Measurements from ENCODE around the gene TRIP6.

The TRIP6 gene

DNA sequence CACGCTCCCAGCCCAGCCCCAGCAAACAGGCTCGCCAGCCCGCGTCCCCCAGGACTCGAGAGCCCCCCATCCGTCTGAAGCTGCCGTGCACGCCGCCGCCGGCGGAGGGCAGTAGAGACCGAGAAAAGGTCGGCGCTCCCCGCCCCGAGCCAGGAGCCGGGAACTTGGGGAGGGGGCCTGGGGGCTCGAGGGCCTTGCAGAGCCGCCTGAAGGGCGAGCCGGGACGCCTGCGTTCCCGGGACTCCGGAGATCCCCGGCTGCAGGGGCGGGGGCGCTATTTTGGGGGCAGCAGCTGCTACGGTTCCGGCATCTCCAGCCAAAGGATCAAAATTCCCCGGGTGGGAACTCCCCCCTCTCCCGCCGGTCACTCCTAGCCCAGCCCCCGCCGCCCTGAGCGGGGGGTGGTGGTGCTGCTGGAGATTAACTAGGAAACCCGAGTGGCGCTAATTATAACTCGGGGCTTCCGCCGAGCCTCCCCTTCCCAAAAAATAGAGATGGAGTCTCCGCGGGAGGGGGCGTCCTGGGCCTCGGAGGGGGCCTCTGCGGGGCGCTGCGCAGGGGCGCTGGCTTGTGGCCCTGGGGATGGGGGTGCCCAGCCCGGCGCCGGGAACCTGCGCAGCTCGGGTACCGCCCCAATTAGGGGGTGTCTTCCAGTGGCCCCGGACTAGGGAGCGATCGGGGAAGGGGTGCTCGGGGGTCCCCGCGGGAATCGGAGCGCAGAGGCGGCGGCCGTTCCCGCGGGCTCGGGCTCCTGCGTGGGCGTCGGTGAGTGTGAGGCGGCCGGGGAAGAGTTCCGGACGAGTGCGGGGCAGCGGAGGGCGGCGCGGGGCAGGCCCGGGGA is 27.9 kb downstream of the TRIP6 start (continued):
- TF ChIP-seq ZNF837 (tag by site-specific recombination; IDR thresholded peaks at IDR 0.05), result no peak
- 0 out of 2 replicates have a peak, but pooled peaks have one; percentile 16 for TF ChIP-seq BCL11B (tag by site-specific recombination; IDR thresholded peaks at IDR 0.05; ENCODE audit: low read depth)
- TF ChIP-seq ZNF175 (tag by site-specific recombination; IDR thresholded peaks at IDR 0.05), result no peak
- peak; percentile 87 for TF ChIP-seq ZFHX2 (tag by site-specific recombination; conservative IDR thresholded peaks at IDR 0.05)
- TF ChIP-seq ZNF626 (tag by site-specific recombination; IDR thresholded peaks at IDR 0.05), result no peak
- TF ChIP-seq, protein P1, sequence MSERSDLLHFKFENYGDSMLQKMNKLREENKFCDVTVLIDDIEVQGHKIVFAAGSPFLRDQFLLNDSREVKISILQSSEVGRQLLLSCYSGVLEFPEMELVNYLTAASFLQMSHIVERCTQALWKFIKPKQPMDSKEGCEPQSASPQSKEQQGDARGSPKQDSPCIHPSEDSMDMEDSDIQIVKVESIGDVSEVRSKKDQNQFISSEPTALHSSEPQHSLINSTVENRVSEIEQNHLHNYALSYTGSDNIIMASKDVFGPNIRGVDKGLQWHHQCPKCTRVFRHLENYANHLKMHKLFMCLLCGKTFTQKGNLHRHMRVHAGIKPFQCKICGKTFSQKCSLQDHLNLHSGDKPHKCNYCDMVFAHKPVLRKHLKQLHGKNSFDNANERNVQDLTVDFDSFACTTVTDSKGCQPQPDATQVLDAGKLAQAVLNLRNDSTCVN (tag by site-specific recombination; optimal IDR thresholded peaks at IDR 0.05), result peak; percentile 36
- no peak; the same call in 1 of the 2 replicates for TF ChIP-seq SP7 (tag by site-specific recombination; IDR thresholded peaks at IDR 0.05)
- TF ChIP-seq, protein P2, sequence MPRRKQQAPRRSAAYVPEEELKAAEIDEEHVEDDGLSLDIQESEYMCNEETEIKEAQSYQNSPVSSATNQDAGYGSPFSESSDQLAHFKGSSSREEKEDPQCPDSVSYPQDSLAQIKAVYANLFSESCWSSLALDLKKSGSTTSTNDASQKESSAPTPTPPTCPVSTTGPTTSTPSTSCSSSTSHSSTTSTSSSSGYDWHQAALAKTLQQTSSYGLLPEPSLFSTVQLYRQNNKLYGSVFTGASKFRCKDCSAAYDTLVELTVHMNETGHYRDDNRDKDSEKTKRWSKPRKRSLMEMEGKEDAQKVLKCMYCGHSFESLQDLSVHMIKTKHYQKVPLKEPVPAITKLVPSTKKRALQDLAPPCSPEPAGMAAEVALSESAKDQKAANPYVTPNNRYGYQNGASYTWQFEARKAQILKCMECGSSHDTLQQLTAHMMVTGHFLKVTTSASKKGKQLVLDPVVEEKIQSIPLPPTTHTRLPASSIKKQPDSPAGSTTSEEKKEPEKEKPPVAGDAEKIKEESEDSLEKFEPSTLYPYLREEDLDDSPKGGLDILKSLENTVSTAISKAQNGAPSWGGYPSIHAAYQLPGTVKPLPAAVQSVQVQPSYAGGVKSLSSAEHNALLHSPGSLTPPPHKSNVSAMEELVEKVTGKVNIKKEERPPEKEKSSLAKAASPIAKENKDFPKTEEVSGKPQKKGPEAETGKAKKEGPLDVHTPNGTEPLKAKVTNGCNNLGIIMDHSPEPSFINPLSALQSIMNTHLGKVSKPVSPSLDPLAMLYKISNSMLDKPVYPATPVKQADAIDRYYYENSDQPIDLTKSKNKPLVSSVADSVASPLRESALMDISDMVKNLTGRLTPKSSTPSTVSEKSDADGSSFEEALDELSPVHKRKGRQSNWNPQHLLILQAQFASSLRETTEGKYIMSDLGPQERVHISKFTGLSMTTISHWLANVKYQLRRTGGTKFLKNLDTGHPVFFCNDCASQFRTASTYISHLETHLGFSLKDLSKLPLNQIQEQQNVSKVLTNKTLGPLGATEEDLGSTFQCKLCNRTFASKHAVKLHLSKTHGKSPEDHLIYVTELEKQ (tag by site-specific recombination; IDR thresholded peaks at IDR 0.05; ENCODE audit: borderline replicate concordance), result no peak
- TF ChIP-seq ZNF391 (tag by site-specific recombination; IDR thresholded peaks at IDR 0.05; ENCODE audit: borderline replicate concordance, low read depth), result no peak
- TF ChIP-seq, protein P3, sequence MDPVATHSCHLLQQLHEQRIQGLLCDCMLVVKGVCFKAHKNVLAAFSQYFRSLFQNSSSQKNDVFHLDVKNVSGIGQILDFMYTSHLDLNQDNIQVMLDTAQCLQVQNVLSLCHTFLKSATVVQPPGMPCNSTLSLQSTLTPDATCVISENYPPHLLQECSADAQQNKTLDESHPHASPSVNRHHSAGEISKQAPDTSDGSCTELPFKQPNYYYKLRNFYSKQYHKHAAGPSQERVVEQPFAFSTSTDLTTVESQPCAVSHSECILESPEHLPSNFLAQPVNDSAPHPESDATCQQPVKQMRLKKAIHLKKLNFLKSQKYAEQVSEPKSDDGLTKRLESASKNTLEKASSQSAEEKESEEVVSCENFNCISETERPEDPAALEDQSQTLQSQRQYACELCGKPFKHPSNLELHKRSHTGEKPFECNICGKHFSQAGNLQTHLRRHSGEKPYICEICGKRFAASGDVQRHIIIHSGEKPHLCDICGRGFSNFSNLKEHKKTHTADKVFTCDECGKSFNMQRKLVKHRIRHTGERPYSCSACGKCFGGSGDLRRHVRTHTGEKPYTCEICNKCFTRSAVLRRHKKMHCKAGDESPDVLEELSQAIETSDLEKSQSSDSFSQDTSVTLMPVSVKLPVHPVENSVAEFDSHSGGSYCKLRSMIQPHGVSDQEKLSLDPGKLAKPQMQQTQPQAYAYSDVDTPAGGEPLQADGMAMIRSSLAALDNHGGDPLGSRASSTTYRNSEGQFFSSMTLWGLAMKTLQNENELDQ (tag by site-specific recombination; IDR thresholded peaks at IDR 0.05; ENCODE audit: low read depth), result no peak
- TF ChIP-seq, protein P4, sequence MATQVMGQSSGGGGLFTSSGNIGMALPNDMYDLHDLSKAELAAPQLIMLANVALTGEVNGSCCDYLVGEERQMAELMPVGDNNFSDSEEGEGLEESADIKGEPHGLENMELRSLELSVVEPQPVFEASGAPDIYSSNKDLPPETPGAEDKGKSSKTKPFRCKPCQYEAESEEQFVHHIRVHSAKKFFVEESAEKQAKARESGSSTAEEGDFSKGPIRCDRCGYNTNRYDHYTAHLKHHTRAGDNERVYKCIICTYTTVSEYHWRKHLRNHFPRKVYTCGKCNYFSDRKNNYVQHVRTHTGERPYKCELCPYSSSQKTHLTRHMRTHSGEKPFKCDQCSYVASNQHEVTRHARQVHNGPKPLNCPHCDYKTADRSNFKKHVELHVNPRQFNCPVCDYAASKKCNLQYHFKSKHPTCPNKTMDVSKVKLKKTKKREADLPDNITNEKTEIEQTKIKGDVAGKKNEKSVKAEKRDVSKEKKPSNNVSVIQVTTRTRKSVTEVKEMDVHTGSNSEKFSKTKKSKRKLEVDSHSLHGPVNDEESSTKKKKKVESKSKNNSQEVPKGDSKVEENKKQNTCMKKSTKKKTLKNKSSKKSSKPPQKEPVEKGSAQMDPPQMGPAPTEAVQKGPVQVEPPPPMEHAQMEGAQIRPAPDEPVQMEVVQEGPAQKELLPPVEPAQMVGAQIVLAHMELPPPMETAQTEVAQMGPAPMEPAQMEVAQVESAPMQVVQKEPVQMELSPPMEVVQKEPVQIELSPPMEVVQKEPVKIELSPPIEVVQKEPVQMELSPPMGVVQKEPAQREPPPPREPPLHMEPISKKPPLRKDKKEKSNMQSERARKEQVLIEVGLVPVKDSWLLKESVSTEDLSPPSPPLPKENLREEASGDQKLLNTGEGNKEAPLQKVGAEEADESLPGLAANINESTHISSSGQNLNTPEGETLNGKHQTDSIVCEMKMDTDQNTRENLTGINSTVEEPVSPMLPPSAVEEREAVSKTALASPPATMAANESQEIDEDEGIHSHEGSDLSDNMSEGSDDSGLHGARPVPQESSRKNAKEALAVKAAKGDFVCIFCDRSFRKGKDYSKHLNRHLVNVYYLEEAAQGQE (tag by site-specific recombination; IDR thresholded peaks at IDR 0.05), result no peak
- TF ChIP-seq, protein P5, sequence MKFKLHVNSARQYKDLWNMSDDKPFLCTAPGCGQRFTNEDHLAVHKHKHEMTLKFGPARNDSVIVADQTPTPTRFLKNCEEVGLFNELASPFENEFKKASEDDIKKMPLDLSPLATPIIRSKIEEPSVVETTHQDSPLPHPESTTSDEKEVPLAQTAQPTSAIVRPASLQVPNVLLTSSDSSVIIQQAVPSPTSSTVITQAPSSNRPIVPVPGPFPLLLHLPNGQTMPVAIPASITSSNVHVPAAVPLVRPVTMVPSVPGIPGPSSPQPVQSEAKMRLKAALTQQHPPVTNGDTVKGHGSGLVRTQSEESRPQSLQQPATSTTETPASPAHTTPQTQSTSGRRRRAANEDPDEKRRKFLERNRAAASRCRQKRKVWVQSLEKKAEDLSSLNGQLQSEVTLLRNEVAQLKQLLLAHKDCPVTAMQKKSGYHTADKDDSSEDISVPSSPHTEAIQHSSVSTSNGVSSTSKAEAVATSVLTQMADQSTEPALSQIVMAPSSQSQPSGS (tag by site-specific recombination; IDR thresholded peaks at IDR 0.05; ENCODE audit: low read depth), result no peak
- TF ChIP-seq, protein P6, sequence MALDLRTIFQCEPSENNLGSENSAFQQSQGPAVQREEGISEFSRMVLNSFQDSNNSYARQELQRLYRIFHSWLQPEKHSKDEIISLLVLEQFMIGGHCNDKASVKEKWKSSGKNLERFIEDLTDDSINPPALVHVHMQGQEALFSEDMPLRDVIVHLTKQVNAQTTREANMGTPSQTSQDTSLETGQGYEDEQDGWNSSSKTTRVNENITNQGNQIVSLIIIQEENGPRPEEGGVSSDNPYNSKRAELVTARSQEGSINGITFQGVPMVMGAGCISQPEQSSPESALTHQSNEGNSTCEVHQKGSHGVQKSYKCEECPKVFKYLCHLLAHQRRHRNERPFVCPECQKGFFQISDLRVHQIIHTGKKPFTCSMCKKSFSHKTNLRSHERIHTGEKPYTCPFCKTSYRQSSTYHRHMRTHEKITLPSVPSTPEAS (tag by site-specific recombination; IDR thresholded peaks at IDR 0.05), result no peak
- TF ChIP-seq ZNF157 (tag by site-specific recombination; IDR thresholded peaks at IDR 0.05), result no peak
- no peak for TF ChIP-seq ZNF114 (tag by site-specific recombination; IDR thresholded peaks at IDR 0.05)
- no peak for TF ChIP-seq ZNF37A (tag by site-specific recombination; IDR thresholded peaks at IDR 0.05)
- TF ChIP-seq ZNF324 (tag by site-specific recombination; IDR thresholded peaks at IDR 0.05), result no peak
- TF ChIP-seq, protein P7, sequence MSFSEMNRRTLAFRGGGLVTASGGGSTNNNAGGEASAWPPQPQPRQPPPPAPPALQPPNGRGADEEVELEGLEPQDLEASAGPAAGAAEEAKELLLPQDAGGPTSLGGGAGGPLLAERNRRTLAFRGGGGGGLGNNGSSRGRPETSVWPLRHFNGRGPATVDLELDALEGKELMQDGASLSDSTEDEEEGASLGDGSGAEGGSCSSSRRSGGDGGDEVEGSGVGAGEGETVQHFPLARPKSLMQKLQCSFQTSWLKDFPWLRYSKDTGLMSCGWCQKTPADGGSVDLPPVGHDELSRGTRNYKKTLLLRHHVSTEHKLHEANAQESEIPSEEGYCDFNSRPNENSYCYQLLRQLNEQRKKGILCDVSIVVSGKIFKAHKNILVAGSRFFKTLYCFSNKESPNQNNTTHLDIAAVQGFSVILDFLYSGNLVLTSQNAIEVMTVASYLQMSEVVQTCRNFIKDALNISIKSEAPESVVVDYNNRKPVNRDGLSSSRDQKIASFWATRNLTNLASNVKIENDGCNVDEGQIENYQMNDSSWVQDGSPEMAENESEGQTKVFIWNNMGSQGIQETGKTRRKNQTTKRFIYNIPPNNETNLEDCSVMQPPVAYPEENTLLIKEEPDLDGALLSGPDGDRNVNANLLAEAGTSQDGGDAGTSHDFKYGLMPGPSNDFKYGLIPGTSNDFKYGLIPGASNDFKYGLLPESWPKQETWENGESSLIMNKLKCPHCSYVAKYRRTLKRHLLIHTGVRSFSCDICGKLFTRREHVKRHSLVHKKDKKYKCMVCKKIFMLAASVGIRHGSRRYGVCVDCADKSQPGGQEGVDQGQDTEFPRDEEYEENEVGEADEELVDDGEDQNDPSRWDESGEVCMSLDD (tag by site-specific recombination; IDR thresholded peaks at IDR 0.05), result peak; percentile 96
- TF ChIP-seq, protein P8, sequence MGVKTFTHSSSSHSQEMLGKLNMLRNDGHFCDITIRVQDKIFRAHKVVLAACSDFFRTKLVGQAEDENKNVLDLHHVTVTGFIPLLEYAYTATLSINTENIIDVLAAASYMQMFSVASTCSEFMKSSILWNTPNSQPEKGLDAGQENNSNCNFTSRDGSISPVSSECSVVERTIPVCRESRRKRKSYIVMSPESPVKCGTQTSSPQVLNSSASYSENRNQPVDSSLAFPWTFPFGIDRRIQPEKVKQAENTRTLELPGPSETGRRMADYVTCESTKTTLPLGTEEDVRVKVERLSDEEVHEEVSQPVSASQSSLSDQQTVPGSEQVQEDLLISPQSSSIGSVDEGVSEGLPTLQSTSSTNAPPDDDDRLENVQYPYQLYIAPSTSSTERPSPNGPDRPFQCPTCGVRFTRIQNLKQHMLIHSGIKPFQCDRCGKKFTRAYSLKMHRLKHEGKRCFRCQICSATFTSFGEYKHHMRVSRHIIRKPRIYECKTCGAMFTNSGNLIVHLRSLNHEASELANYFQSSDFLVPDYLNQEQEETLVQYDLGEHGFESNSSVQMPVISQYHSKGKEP (tag by site-specific recombination; IDR thresholded peaks at IDR 0.05), result no peak
- no peak for TF ChIP-seq ZNF266 (tag by site-specific recombination; IDR thresholded peaks at IDR 0.05; ENCODE audit: low read depth)
